ENCODE data around the gene NOP14.
"Not testable (repeated sequence)": the region's sequence is repeated elsewhere in the genome, so short reads cannot be mapped to it uniquely, and the experiment has no call there.

Gene NOP14

DNA sequence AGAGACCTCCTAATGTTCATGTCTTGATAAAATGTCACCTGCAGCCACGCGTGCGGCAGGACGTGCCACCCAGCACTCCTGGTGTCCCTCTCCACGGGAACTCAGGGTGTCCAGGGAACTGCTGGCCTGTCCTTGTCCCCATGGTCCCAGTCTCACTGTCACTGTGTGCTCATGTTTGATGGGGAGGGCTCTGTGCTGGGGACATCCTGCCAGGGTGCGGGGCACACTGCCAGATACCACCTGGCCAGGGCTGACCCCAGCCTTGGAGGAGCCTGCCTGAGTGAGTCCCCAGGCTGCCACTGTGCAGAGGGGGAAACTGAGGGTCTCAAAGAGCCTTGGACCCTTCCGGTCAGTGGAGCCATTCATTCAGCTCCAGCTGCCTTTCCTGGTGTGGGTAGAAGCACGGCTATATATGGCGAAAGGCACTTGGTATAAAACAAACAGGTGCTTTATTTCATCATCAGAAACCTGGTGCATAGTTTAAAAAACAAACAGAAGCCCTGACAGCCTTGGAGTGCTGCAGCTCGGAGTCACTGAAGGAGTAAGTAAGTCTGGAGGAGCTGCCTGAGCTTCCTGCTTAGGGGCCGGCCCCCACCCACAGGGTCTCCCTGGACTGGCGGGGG, 33.0 kb downstream of the NOP14 start:
- no peak for DNase-seq

DNA sequence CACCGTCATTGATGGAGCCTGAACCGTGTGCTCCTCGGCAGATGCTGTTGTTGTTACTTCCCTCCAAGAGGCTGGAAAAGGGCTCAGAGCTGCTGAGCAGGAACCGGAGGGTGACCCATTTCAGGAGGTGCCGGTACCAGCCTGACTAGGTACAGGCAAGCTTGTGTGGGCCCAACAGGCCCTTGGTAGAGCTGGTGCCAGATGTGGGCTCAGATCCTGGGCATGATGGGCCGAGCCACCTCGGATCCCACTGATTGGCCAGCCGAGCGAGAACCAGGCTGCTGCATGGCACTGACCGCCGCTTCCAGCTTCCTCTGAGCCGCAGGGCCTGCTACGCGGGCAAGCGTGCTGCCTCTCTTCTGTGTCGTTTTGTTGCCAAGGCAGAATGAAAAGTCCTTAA, 33.7 kb downstream of the NOP14 start:
- no peak for DNase-seq

DNA sequence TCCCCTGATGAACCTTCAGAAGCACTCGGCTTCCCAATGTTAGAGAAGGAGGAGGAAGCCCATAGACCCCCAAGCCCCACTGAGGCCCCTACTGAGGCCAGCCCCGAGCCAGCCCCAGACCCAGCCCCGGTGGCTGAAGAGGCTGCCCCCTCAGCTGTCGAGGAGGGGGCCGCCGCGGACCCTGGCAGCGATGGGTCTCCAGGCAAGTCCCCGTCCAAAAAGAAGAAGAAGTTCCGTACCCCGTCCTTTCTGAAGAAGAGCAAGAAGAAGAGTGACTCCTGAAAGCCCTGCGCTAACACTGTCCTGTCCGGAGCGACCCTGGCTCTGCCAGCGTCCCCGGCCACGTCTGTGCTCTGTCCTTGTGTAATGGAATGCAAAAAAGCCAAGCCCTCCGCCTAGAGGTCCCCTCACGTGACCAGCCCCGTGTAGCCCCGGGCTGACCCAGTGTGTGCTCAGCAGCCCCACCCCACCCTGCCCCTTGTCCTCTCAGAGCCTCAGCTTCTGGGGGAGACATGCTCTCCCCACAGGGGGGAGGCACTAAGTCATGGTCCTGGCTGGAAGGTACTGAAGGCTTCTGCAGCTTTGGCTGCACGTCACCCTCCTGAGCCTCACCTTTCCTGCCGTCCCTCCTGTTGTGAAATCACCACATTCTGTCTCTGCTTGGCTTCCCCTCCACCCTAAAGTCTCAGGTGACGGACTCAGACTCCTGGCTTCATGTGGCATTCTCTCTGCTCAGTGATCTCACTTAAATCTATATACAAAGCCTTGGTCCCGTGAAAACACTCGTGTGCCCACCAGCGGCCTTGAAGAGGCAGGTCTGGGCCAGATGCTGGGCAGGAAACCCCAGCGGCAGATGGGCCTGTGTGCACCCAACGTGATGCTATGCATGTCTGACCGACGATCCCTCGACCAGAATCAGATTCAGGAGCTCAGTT, 34.7 kb downstream of the NOP14 start:
- DNase-seq = no peak

GRCh38 chr4:2927696-2928075, 35.5 kb downstream of the NOP14 start:
- DNase-seq = no peak

GRCh38 chr4:2927016-2927695, 36.0 kb downstream of the NOP14 start:
- DNase-seq = no peak

- no peak for DNase-seq
Measured at GRCh38 chr4:2925931-2926860, 37.0 kb downstream of the NOP14 start.

GRCh38 chr4:2925496-2925895, 37.7 kb downstream of the NOP14 start:
- no peak for DNase-seq

GRCh38 chr4:2924765-2925301, 38.4 kb downstream of the NOP14 start:
- DNase-seq = no peak

DNA sequence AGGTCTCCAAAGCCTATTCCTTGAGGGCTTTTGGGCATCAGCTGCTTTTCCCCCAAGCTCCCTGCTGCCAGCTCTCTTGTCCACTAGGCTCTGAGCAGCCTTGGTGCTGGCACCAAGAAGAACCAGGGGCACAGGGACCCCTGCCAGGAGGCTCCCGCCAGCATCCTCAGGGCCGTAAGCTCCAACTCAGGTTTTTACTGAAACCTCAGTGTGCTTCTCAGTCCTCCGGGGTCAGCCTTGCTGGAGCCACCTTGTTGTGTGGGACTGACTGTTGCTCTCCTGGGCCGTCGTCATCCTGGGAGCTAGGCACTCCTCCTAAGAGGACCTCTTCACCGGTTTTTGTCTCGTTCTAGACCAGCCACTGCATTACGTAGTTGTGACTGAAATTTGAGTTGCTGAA, 38.9 kb downstream of the NOP14 start:
- DNase-seq = no peak

DNA sequence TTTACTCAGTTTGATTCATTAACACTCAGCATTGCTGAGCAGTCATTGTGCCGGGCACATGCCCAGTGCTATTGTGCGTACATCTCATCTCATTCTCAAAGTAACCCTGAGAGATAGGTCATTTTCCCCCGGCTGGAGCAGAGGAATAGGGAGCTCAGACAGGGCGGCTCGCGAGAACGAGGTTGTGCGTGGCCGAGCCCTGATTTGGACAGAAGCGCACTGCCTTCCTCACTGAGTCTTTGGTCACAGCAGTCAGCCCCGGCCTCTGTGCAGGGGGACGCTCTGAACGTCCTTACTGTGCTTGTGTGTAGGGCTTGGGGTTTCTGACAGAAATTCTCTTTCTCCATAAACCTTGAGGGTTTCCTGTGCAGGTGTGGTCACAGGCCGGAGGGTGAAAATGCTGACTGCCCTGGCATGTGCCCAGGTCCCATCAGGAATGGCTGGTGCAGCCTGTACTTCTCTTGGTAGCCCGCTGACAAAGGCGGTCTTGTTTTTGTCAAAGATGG, 39.5 kb downstream of the NOP14 start:
- DNase-seq = no peak

GRCh38 chr4:2923141-2923551, 40.1 kb downstream of the NOP14 start:
- no peak for DNase-seq

DNA sequence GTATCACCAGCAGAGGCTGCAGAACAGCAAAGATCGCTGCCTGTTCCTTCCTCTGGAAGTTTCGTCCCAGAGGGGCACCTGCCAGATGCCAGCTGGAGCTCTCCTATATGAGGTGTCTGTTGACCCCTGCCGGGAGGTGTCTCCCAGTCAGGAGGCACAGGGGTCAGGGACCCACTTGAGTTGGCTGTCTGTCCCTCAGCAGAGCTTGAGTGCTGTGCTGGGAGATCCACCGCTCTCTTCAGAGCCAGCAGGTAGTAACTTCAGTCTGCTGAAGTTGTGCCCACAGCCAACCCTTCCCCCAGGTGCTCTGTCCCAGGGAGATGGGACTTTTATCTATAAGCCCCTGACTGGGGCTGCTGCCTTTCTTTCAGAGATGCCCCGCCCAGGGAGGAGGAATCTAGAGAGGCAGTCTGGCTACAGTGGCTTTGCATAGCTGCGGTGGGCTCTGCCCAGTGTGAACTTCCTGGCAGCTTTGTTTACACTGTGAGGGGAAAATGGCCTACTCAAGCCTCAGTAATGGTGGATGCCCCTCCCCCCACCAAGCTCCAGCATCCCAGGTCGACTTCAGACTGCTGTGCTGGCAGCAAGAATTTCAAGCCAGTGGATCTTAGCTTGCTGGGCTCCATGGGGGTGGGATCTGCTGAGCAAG, 40.6 kb downstream of the NOP14 start:
- DNase-seq = not testable (repeated sequence)

DNA sequence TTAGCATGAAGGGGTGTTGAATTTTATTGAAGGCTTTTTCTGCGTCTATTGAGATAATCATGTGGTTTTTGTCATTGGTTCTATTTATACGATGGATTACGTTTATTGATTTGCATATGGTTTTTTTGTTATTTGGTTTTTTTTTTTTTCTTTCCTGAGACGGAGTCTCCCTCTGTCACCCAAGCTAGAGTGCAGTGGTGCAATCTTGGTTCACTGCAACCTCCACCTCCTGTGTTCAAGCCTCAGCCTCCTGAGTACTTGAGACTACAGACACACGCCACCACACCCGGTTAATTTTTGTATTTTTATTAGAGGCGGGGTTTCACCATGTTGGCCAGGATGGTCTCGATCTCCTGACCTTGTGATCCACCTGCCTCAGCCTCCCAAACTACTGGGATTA, 44.5 kb downstream of the NOP14 start:
- not testable (repeated sequence) for DNase-seq

- DNase-seq = not testable (repeated sequence)
Measured at GRCh38 chr4:2918300-2918699, 44.9 kb downstream of the NOP14 start.

- DNase-seq = not testable (repeated sequence)
Measured at GRCh38 chr4:2916696-2917095, 46.5 kb downstream of the NOP14 start.

GRCh38 chr4:2915789-2916188, 47.4 kb downstream of the NOP14 start:
- DNase-seq = no peak

DNA sequence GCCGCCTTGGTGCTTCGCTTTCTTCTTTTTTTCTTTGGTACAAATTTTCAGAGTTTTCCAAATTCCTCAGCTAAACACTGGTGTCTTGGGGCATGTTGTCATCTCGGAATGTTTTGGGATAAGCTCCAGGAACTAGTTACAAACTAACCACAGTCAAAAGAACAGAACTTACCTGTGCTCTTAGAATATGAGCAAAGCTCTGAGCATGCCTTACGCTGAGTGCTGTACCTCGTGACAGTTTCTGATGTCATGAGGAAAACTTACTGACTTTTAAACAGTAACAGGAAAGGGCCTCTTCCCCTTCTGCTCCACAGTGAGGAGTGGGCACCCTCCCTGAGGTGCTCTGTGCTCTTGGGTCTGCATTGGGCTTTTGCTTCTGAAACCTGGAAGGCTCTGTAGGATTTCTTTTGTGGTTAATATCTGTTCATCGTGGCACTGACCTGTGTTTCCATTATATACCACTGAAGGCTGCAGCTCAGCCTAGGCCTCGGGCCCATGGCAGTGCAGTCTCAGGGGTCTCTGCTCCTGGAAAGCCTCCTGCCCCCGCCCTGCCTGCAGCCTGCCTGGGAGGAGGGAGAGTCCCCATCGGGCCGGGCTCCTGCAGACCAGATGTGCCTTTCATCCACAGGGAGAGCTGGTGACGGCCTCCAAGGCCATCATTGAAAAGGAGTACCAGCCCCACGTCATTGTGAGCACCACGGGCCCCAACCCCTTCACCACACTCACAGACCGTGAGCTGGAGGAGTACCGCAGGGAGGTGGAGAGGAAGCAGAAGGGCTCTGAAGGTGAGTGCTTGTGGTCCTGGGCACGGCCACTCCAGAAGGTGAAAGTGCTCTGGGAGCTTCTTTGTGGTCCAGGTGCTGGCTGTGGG, 48.7 kb downstream of the NOP14 start:
- no peak for DNase-seq

GRCh38 chr4:2913168-2913567, 50.0 kb downstream of the NOP14 start:
- DNase-seq = no peak

DNA sequence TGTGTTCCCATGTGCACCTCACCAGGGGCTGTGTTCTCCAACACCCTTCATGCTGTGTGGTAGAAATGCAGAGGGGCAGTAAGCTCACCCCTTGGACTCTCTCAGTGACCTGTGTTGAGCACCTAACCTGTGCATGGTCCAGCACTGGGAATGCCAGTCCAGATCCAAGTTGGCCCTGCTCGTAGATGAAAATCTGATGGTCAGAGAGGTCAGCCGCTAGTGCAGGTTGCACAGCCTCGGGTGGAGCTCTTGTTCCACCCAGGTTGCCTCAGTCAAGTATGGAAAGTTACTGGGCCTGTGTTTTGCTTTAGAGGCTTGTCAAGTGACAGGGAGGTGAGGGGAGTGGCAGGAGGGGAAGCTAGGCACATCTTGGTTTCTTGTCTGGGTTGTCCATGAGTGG, 51.3 kb downstream of the NOP14 start:
- no peak for DNase-seq

- no peak for DNase-seq
Measured at GRCh38 chr4:2910409-2910808, 52.8 kb downstream of the NOP14 start.

DNA sequence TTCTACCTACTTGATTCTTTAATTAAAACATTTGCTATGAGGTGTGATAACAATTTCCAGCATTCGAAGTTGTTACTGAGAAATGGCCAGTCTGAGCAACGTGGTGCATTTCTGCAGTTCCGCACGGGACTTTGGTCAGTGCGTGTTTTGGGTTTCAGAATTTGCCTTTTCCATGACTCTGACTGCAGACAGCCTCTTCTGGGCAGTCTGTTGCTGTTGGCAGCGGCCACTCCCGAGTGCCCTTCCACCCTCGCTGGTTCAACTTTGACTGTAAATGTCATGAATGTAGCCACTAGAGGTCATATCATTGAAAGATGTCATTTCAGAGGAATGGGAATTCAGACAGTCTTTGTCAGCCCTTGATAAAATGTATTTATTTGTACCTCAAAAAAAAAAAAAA, 53.6 kb downstream of the NOP14 start:
- DNase-seq = no peak
